HFF-Myc (cell line): Measurements from ENCODE around the gene RGS5.
A peak's percentile ranks its signal among the peaks of the same experiment; 100 is the strongest.

Source experiments
- DNase-seq: peaks from one replicate; pipeline ENCODE4 v3.0.0-alpha.2; 2011; ENCODE audit warnings: low read depth; ENCODE audit errors: extremely low read depth
- H3K4me3 ChIP-seq: replicated peaks from 2 replicates; pipeline ENCODE4 v1.5.1; 2011; ENCODE audit warnings: low read depth, mild to moderate bottlenecking, control low read depth, low read length
- CTCF ChIP-seq: IDR thresholded peaks from 2 replicates; pipeline ENCODE4 v1.5.1; 2012; ENCODE audit warnings: mild to moderate bottlenecking, low read depth, low read length, control low read depth; ENCODE audit errors: missing control alignments

The RGS5 gene

DNA sequence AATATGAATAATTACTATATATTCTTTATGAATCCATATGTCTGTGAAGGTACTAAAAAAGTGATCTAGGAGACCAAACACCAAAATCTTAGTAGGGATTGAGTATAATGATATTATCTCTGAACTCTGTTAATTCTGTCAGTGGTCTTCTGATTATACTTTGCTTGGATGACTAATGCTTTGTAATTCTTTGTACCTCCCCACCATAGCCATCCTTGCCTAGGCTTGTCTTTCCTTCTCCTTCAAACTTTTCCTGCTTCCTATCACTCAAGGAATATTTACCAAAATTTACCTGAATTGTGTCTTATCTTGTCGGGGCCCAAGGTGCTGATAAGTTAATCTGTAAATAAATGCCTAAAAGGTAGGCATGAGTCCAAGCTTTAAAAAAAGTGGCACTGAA, 845 bp upstream of the RGS5 start:
- no peak for DNase-seq
- TF ChIP-seq CTCF: no peak
- H3K4me3 ChIP-seq: no peak overlapping the region

- TF ChIP-seq CTCF: no peak
- DNase-seq: no peak
- peak overlapping the region; percentile 10 for H3K4me3 ChIP-seq
Observed at GRCh38 chr1:163201906-163202305, 810 bp downstream of the RGS5 start.

DNA sequence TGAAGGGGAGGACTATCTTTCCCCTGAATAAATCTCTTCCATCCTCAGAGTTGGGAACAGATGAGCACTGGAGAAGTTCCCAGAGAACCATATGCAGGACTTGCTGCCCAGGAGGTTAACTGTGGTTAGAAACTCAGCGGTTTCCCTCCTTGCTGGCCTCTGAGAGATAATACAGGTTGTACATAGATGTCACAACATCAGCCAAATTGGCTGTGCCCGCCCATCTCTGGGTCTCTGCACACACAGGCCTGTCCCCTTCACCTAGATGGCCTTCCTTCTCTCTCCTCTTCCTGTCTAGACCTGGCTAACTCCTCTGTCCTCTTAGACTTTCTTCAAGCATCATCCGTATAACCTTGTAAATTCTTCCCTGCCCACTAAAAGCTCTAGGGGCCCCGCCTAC, 5.7 kb downstream of the RGS5 start:
- DNase-seq: no peak
- no peak for TF ChIP-seq CTCF
- H3K4me3 ChIP-seq: no peak overlapping the region

DNA sequence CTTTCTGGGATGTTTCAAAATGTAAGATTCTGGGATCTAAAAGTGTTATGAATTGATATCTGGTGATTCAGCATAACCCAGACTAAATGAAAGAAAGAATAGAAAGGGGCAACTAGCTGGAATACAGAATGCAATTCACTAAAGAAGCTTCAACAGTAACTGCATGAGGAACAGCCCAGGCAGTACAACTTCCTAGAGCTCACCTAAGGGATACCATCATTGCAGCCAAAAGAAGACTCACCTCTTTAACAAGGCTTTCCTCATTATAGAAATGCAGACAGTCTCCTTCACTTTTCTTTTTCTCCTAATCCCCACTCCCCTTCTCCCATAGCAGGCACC, 6.3 kb downstream of the RGS5 start:
- TF ChIP-seq CTCF: no peak
- no peak overlapping the region for H3K4me3 ChIP-seq

DNA sequence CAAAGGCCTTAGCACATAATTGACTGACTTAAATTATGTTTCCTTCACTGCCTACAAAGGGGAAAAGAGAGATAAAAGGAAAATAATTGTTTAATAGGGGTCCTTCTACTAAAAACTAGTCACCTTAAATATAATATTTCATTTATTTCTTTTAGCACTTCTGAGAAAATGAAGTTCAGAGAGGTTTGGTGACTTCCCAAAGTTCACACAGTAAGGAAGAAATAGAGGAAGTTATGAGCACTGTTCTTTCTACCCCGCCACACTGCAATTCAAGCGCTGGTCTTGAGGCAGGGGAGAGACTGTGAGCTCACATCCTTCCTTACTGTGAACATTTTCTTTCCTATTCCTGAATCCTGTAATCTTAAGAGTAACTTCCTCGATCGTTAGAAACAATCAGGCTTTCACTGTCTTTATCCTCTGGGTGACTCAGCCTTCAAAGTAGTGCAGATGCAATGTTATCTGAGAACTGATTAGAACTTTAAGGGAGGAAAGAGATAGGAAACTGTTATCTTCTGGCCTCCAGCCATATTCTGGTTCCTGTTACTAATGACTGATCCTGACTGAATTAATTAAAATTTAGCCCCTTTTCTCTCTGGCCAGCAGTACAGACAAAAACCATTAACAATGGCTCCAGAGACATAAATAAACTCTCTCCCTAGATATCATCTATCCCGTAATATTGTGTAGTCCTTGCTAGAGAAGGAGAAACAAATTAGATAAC, 6.8 kb downstream of the RGS5 start:
- no peak for DNase-seq
- no peak for TF ChIP-seq CTCF
- no peak overlapping the region for H3K4me3 ChIP-seq

More for the DNA sequence above, 6.3 kb downstream of the RGS5 start:
- DNase-seq: no peak

DNA sequence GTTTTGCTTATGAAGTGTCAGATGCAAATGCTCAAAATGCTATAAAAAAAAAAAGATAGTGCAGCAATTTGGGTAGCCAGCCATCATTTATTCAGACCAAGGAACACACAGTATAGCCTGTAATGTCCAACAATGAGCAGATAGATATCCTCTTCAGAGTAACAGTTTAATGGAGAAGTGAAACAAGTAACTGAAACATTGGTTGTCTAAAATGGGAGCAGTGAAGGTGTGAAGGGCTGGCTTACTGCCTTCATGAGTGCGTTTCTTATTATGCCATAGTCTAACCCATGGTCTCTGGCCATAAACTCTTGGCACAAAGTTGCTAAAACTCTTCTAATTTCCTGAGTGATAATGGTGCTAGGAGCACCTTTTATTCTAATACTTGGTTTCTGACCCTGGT, 11.4 kb downstream of the RGS5 start:
- DNase-seq: no peak
- no peak overlapping the region for H3K4me3 ChIP-seq
- no peak for TF ChIP-seq CTCF

DNA sequence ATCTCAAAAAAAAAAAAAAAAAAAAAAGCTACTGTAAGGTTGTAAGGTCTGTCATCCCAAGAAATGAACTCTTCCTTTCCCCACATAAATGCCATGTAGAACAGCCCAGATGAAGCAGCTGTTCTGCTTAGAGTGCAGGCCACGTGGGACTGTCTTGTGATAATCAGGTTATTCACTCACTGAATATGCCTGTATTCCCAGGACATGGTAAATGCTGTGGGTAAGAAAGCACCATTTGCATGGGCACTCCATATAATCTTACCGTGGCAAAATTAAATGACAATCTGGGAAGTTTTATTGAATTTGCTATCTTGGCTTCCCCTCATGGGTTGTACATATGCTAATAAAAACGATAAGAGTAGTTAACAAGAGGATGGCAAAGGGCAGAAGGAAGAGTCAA, 13.8 kb downstream of the RGS5 start:
- H3K4me3 ChIP-seq: no peak overlapping the region
- DNase-seq: no peak
- no peak for TF ChIP-seq CTCF
